ENCODE results near the gene ARHGAP22.

The ARHGAP22 gene

DNA sequence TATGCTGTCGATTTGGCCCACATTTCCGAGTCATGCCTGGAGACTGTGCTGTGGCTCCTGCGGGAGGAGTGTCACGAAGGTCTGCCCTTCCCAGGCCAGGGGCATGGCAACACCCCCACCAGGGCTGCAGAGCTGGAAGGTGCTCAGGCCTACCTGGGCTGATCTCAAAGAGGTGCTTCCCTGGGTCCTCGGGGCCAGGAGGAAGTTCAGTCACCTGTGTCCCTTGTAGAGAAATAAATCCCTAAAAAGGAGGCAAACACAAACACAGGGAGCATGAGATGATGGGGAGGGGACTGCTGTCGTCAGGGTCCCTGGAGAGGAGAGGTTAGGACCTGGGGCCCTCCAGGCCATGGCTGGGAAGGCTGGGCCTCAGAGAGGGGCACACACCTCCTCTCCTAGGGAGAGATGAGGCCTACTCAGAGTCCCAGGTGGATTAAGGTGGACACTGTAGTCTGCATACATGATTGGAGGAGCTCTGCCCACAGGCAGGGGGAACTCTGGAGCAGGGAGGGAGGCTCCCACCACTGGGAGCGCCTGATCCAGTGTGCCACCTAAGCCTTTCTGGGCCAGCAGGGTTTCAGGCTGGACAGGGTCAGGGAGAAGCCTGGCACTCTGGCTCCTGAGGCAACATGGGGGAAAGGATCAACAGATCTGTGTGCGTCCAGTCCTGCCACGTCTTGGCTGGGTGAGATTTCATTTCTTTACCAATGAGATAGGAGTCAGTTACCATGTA is 49.4 kb downstream of the ARHGAP22 start:
- Histone ChIP-seq H3K27me3 (replicated peaks; ENCODE audit: insufficient read depth, low read length) (no peaks in the 10 kb centered on the region), H3K4me1 (ENCODE audit: low read length) (0 out of 2 replicates have a peak, but pooled peaks cover 8% of the 10 kb centered on the region), H3K27ac (ENCODE audit: low read length) (no peak overlapping the region), H3K9me3 (replicated peaks; ENCODE audit: insufficient read depth, low read length) (no peaks in the 10 kb centered on the region), H3K4me2 (ENCODE audit: low read depth, low read length) (no peak overlapping the region), H3K36me3 (replicated peaks; ENCODE audit: insufficient read depth, low read length) (no peaks in the 10 kb centered on the region), H3K4me3 (ENCODE audit: low read length) (no peak overlapping the region), H3K9ac (ENCODE audit: low read length) (no peak overlapping the region), H3K9me2 (replicated peaks; ENCODE audit: insufficient read depth, low read length) (no peaks in the 10 kb centered on the region), H4K20me1 (ENCODE audit: insufficient read depth, low read length) (no peaks in the 10 kb centered on the region), H3F3A (ENCODE audit: insufficient read depth, low read length) (no peaks in the 10 kb centered on the region), H3K79me2 (ENCODE audit: low read length) (no peaks in the 10 kb centered on the region), H2AFZ (ENCODE audit: low read length) (no peak overlapping the region)
- TF ChIP-seq EZH2 (optimal IDR thresholded peaks at IDR 0.05; ENCODE audit: low read depth, low read length) (no peak), EZH2phosphoT487 (IDR thresholded peaks at IDR 0.05; ENCODE audit: low read length) (no peak)
- TF ChIP-seq, protein P1, sequence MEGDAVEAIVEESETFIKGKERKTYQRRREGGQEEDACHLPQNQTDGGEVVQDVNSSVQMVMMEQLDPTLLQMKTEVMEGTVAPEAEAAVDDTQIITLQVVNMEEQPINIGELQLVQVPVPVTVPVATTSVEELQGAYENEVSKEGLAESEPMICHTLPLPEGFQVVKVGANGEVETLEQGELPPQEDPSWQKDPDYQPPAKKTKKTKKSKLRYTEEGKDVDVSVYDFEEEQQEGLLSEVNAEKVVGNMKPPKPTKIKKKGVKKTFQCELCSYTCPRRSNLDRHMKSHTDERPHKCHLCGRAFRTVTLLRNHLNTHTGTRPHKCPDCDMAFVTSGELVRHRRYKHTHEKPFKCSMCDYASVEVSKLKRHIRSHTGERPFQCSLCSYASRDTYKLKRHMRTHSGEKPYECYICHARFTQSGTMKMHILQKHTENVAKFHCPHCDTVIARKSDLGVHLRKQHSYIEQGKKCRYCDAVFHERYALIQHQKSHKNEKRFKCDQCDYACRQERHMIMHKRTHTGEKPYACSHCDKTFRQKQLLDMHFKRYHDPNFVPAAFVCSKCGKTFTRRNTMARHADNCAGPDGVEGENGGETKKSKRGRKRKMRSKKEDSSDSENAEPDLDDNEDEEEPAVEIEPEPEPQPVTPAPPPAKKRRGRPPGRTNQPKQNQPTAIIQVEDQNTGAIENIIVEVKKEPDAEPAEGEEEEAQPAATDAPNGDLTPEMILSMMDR (IDR thresholded peaks at IDR 0.05; ENCODE audit: low read length), result no peak
- DNase-seq, result no peak

DNA sequence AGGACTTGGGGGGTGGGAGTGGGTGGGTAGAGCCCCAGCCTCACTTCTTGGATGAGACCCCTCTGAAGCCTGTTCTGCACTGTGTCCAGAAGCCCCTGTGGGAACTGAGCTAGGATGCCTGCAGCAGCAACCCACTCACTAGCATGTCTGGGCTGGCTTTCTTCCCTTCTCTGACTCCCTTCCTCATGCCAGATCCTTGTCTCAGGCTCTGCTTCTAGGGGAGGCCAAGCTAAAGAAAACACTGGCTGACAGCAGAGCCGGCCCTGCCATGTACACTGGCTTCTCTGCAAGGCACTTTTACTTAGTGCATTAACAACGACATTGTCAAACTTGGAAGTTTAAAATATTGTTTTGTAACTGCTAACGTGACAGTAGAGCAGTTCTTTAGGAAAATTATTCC is 50.2 kb downstream of the ARHGAP22 start:
- H3K9me3 ChIP-seq (replicated peaks; ENCODE audit: insufficient read depth, low read length), result no peaks in the 10 kb centered on the region
- H3K9ac ChIP-seq (ENCODE audit: low read length), result no peak overlapping the region
- H3K4me3 ChIP-seq (ENCODE audit: low read length), result no peak overlapping the region
- H3K27me3 ChIP-seq (replicated peaks; ENCODE audit: insufficient read depth, low read length), result no peaks in the 10 kb centered on the region
- no peak for DNase-seq
- no peak overlapping the region for H3K27ac ChIP-seq (ENCODE audit: low read length)
- H3K4me1 ChIP-seq (ENCODE audit: low read length), result 0 out of 2 replicates have a peak, but pooled peaks cover 8% of the 10 kb centered on the region
- H3K9me2 ChIP-seq (replicated peaks; ENCODE audit: insufficient read depth, low read length), result no peaks in the 10 kb centered on the region
- no peaks in the 10 kb centered on the region for H3F3A ChIP-seq (ENCODE audit: insufficient read depth, low read length)
- no peaks in the 10 kb centered on the region for H3K79me2 ChIP-seq (ENCODE audit: low read length)
- H3K4me2 ChIP-seq (ENCODE audit: low read depth, low read length), result no peak overlapping the region
- H2AFZ ChIP-seq (ENCODE audit: low read length), result no peak overlapping the region
- H4K20me1 ChIP-seq (ENCODE audit: insufficient read depth, low read length), result no peaks in the 10 kb centered on the region
- TF ChIP-seq EZH2phosphoT487 (IDR thresholded peaks at IDR 0.05; ENCODE audit: low read length) (no peak), EZH2 (optimal IDR thresholded peaks at IDR 0.05; ENCODE audit: low read depth, low read length) (no peak)
- TF ChIP-seq, protein P1 (IDR thresholded peaks at IDR 0.05; ENCODE audit: low read length), result no peak
- H3K36me3 ChIP-seq (replicated peaks; ENCODE audit: insufficient read depth, low read length), result no peaks in the 10 kb centered on the region

DNA sequence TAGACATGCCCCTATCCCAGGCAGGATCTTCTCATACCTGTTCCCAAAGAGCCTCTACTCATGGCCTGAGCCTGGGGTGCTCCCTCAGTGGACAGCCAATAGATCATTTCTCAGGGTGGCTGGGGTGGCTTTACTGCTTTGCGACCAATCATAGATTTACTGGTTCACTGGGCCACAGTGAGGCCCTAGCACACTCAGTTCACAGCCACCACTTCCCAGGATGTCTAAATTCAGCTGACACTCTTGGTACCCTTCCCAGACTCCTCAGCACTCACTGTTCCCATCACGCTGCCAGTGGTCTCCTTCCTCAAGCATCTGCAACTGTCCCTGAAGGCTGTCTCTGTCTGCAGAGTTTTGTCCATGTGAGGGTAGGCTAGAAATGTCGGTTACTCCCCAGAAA is 50.6 kb downstream of the ARHGAP22 start:
- TF ChIP-seq EZH2phosphoT487 (IDR thresholded peaks at IDR 0.05; ENCODE audit: low read length) (no peak), EZH2 (optimal IDR thresholded peaks at IDR 0.05; ENCODE audit: low read depth, low read length) (no peak)
- TF ChIP-seq, protein P1 (IDR thresholded peaks at IDR 0.05; ENCODE audit: low read length), result no peak
- H3F3A ChIP-seq (ENCODE audit: insufficient read depth, low read length), result no peaks in the 10 kb centered on the region
- H3K9me3 ChIP-seq (replicated peaks; ENCODE audit: insufficient read depth, low read length), result no peaks in the 10 kb centered on the region
- no peak overlapping the region for H3K4me3 ChIP-seq (ENCODE audit: low read length)
- H3K4me1 ChIP-seq (ENCODE audit: low read length), result 0 out of 2 replicates have a peak, but pooled peaks cover 8% of the 10 kb centered on the region
- no peak overlapping the region for H3K4me2 ChIP-seq (ENCODE audit: low read depth, low read length)
- no peaks in the 10 kb centered on the region for H3K36me3 ChIP-seq (replicated peaks; ENCODE audit: insufficient read depth, low read length)
- H4K20me1 ChIP-seq (ENCODE audit: insufficient read depth, low read length), result no peaks in the 10 kb centered on the region
- DNase-seq, result no peak
- H2AFZ ChIP-seq (ENCODE audit: low read length), result no peak overlapping the region
- no peaks in the 10 kb centered on the region for H3K9me2 ChIP-seq (replicated peaks; ENCODE audit: insufficient read depth, low read length)
- H3K27me3 ChIP-seq (replicated peaks; ENCODE audit: insufficient read depth, low read length), result no peaks in the 10 kb centered on the region
- no peak overlapping the region for H3K27ac ChIP-seq (ENCODE audit: low read length)
- no peaks in the 10 kb centered on the region for H3K79me2 ChIP-seq (ENCODE audit: low read length)
- H3K9ac ChIP-seq (ENCODE audit: low read length), result no peak overlapping the region

Measured in MM.1S (cell line).